HepG2 (cell line): Measurements from ENCODE around the gene PCYT2. TPM values are rescaled to one million over a fixed set of nuclear protein-coding genes. Genes with fewer than 3 reads are reported as not detected.

Experiments
- CSRNP2 ChIP-seq: sonication (generic); formaldehyde crosslinking; conservative IDR thresholded peaks from 2 replicates; pipeline ENCODE4 v1.8.0; 2022; ENCODE audit warnings: low read depth, missing genetic modification reagents
- IKZF5 ChIP-seq: IDR thresholded peaks from 2 replicates; pipeline ENCODE4 v1.6.1; 2018; ENCODE audit warnings: missing genetic modification reagents, mild to moderate bottlenecking, missing compliant biosample characterization
- KDM2A ChIP-seq: sonication (generic); formaldehyde crosslinking; IDR thresholded peaks from 2 replicates; pipeline ENCODE4 v1.4.0; 2020; ENCODE audit warnings: low read depth, missing genetic modification reagents, borderline replicate concordance
- KLF16 ChIP-seq, 2 experiments: sonication (generic) in 1 of 2; formaldehyde crosslinking in 1 of 2; IDR thresholded peaks; 2 replicates each; pipeline versions ENCODE4 v1.6.1 to v1.8.0; 2016 to 2023; ENCODE audit warnings: missing genetic modification reagents in 2 of 2, missing compliant biosample characterization in 1 of 2
- NFYC ChIP-seq: IDR thresholded peaks from 2 replicates; pipeline ENCODE4 v1.6.1; 2016; ENCODE audit warnings: missing genetic modification reagents, missing compliant biosample characterization
- NR2C2 ChIP-seq: sonication (generic); formaldehyde crosslinking; IDR thresholded peaks from 2 replicates; pipeline ENCODE4 v1.4.0; 2020; ENCODE audit warnings: missing genetic modification reagents, mild to moderate bottlenecking, moderate library complexity, borderline replicate concordance
- PAF1 ChIP-seq: IDR thresholded peaks from 2 replicates; pipeline ENCODE4 v1.6.1; 2016; ENCODE audit warnings: missing genetic modification reagents, missing compliant biosample characterization
- PCBP1 ChIP-seq: fragments of 200-400 bp; formaldehyde crosslinking; IDR thresholded peaks from 2 replicates; pipeline ENCODE4 v1.6.1; 2017; ENCODE audit warnings: mild to moderate bottlenecking, low read depth, low read length, borderline replicate concordance
- ZBTB2 ChIP-seq: sonication (generic); formaldehyde crosslinking; IDR thresholded peaks from 2 replicates; pipeline ENCODE4 v1.8.0; 2022; ENCODE audit warnings: low read depth, missing genetic modification reagents
- ZNF251 ChIP-seq: sonication (generic); formaldehyde crosslinking; IDR thresholded peaks from 2 replicates; pipeline ENCODE4 v1.9.0; 2021; ENCODE audit warnings: mild to moderate bottlenecking, missing genetic modification reagents
- ZNF263 ChIP-seq: sonication (generic); formaldehyde crosslinking; IDR thresholded peaks from 2 replicates; pipeline ENCODE4 v1.4.0; 2020; ENCODE audit warnings: missing genetic modification reagents
- ZNF335 ChIP-seq: sonication (generic); formaldehyde crosslinking; IDR thresholded peaks from 2 replicates; pipeline ENCODE4 v1.4.0; 2020; ENCODE audit warnings: missing genetic modification reagents
- ZNF614 ChIP-seq: IDR thresholded peaks from 2 replicates; pipeline ENCODE4 v1.6.1; 2018; ENCODE audit warnings: missing biosample characterization, missing genetic modification reagents, inconsistent platforms, borderline replicate concordance
- polyA plus RNA-seq, 8 experiments: library from polyadenylated mRNA; depleted of rRNA in 3 of 8; stranded (reverse) in 7 of 8; unstranded in 1 of 8; fragments of >200 nt; fragmentation: Illumina TruSeq in 4 of 8; extraction: Trizol in 4 of 8; gene quantifications; 2 replicates each; pipeline versions ENCODE4 v1.2.1 to v1.2.3, GENCODE V29; 2011 to 2016; ENCODE audit warnings: low read depth in 4 of 8, missing spikeins in 1 of 8, mixed read lengths in 1 of 8; ENCODE audit not compliant: insufficient read depth in 1 of 8
- total RNA-seq, 5 experiments: library from RNA; depleted of rRNA; stranded (reverse); fragments of >200 nt; fragmentation: Illumina TruSeq; extraction: Trizol; gene quantifications; 2 replicates each; pipeline ENCODE4 v1.2.3, GENCODE V29; 2016; ENCODE audit warnings: low read depth in 1 of 5
- TF ChIP-seq, protein P1 (sequence below): sonication (generic); formaldehyde crosslinking; IDR thresholded peaks from 2 replicates; pipeline ENCODE4 v1.5.1; 2020; ENCODE audit warnings: mild to moderate bottlenecking, missing genetic modification reagents
- TF ChIP-seq, protein P2 (sequence below): sonication (generic); formaldehyde crosslinking; IDR thresholded peaks from 2 replicates; pipeline ENCODE4 v1.4.0; 2020; ENCODE audit warnings: mild to moderate bottlenecking, missing genetic modification reagents

Gene PCYT2
- total and polyA plus RNA-seq, 2 of the 13 experiments (the other 11 are each of a cell fraction or from before 2014, with no cell fraction given) = 147 to 297 TPM

DNA sequence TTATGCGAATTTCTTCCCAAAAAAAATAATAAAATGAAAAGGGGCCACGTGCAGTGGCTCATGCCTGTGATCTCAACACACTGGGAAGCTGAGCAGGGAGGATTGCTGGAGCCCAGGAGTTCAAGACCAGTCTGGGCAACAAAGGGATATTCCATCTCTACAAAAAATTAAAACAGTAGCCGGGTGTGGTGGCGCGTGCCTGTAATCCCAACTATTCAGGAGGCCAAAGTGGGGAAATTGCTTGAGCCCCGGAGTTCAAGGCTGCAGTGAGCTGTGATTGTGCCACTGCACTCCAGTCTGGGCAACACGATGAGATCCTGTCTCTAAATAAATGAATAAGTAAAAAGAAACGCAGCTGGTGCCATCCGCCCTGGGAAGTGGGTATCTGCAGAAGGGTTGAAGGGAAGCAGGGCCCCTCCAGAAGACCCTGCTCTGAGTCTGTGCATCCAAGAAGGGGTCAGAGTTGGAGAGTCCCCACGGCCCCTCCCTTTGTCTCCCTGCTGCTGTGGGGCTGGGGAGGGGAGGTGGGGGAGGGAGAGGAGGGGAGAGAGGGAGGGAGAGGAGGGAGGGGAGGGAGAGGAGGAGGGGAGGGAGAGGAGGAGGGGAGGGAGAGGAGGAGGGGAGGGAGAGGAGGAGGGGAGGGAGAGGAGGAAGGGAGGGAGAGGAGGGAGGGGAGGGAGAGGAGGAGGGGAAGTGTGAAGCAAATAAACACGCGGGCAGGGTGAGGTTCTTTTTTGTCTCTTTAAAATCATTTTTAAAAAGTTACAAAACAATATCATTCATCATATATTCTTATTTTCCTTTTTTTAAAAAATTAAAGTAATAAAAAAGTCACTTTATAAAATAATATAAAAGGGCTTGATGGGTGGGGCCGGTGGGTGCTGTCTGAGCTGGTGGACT lies 40.8 kb upstream of the PCYT2 start (continued):
- TF ChIP-seq, protein P1, sequence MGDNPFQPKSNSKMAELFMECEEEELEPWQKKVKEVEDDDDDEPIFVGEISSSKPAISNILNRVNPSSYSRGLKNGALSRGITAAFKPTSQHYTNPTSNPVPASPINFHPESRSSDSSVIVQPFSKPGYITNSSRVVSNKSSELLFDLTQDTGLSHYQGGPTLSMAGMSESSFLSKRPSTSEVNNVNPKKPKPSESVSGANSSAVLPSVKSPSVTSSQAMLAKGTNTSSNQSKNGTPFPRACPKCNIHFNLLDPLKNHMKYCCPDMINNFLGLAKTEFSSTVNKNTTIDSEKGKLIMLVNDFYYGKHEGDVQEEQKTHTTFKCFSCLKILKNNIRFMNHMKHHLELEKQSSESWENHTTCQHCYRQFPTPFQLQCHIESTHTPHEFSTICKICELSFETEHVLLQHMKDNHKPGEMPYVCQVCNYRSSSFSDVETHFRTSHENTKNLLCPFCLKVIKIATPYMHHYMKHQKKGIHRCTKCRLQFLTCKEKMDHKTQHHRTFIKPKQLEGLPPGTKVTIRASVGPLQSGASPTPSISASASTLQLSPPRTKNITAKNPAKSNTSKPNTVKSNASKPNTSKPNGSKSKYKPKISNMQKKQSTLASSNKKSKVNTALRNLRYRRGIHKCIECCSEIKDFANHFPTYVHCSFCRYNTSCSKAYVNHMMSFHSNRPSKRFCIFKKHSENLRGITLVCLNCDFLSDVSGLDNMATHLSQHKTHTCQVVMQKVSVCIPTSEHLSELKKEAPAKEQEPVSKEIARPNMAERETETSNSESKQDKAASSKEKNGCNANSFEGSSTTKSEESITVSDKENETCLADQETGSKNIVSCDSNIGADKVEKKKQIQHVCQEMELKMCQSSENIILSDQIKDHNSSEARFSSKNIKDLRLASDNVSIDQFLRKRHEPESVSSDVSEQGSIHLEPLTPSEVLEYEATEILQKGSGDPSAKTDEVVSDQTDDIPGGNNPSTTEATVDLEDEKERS (CRISPR knock-in tag) = 0 out of 2 replicates have a peak, but pooled peaks have one; percentile 62
- TF ChIP-seq PAF1 (CRISPR knock-in tag) = peak; percentile 96
- TF ChIP-seq KDM2A = peak; percentile 60
- TF ChIP-seq NFYC (CRISPR knock-in tag) = 0 out of 2 replicates have a peak, but pooled peaks have one; percentile 16
- TF ChIP-seq KLF16 (CRISPR knock-in tag; IDR thresholded peaks at IDR 0.05) = peak in 1 of 2 experiments; percentile 22; a peak in 1 of 4 replicates
- TF ChIP-seq ZNF614 (CRISPR knock-in tag) = no peak
- TF ChIP-seq ZBTB2 (CRISPR knock-in tag) = no peak
- no peak for TF ChIP-seq ZNF251 (CRISPR knock-in tag)
- TF ChIP-seq ZNF263 (CRISPR knock-in tag) = peak; percentile 1; the same call in 1 of the 2 replicates
- peak; percentile 99 for TF ChIP-seq PCBP1
- TF ChIP-seq IKZF5 (CRISPR knock-in tag) = 0 out of 2 replicates have a peak, but pooled peaks have one; percentile 24
- no peak for TF ChIP-seq ZNF335 (CRISPR knock-in tag)
- TF ChIP-seq, protein P2, sequence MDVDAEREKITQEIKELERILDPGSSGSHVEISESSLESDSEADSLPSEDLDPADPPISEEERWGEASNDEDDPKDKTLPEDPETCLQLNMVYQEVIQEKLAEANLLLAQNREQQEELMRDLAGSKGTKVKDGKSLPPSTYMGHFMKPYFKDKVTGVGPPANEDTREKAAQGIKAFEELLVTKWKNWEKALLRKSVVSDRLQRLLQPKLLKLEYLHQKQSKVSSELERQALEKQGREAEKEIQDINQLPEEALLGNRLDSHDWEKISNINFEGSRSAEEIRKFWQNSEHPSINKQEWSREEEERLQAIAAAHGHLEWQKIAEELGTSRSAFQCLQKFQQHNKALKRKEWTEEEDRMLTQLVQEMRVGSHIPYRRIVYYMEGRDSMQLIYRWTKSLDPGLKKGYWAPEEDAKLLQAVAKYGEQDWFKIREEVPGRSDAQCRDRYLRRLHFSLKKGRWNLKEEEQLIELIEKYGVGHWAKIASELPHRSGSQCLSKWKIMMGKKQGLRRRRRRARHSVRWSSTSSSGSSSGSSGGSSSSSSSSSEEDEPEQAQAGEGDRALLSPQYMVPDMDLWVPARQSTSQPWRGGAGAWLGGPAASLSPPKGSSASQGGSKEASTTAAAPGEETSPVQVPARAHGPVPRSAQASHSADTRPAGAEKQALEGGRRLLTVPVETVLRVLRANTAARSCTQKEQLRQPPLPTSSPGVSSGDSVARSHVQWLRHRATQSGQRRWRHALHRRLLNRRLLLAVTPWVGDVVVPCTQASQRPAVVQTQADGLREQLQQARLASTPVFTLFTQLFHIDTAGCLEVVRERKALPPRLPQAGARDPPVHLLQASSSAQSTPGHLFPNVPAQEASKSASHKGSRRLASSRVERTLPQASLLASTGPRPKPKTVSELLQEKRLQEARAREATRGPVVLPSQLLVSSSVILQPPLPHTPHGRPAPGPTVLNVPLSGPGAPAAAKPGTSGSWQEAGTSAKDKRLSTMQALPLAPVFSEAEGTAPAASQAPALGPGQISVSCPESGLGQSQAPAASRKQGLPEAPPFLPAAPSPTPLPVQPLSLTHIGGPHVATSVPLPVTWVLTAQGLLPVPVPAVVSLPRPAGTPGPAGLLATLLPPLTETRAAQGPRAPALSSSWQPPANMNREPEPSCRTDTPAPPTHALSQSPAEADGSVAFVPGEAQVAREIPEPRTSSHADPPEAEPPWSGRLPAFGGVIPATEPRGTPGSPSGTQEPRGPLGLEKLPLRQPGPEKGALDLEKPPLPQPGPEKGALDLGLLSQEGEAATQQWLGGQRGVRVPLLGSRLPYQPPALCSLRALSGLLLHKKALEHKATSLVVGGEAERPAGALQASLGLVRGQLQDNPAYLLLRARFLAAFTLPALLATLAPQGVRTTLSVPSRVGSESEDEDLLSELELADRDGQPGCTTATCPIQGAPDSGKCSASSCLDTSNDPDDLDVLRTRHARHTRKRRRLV (CRISPR knock-in tag) = no peak
- TF ChIP-seq CSRNP2 (CRISPR knock-in tag) = no peak
- TF ChIP-seq NR2C2 = no peak
